ENCODE results near the gene TUBB2B. TPM values are rescaled to one million over a fixed set of nuclear protein-coding genes. Genes with fewer than 3 reads are reported as not detected.
"Not testable (repeated sequence)": the region's sequence is repeated elsewhere in the genome, so short reads cannot be mapped to it uniquely, and the experiment has no call there.

The TUBB2B gene
- total RNA-seq, 1 donor, result 2.9 TPM

GRCh38 chr6:3195695-3196497 lies 31.6 kb downstream of the TUBB2B start:
- H3K4me3 ChIP-seq (ENCODE audit: low read depth, low read length), result no peak overlapping the region
- no peak for TF ChIP-seq CTCF (IDR thresholded peaks at IDR 0.05; ENCODE audit: insufficient read depth, low read length)
- peak; percentile 35 for DNase-seq (ENCODE audit: low read depth)

GRCh38 chr6:3195420-3195694 lies 32.1 kb downstream of the TUBB2B start:
- no peak for DNase-seq (ENCODE audit: low read depth)
- TF ChIP-seq CTCF (IDR thresholded peaks at IDR 0.05; ENCODE audit: insufficient read depth, low read length), result no peak
- no peak overlapping the region for H3K4me3 ChIP-seq (ENCODE audit: low read depth, low read length)

GRCh38 chr6:3194535-3195419 lies 32.7 kb downstream of the TUBB2B start:
- peak; percentile 45 for DNase-seq (ENCODE audit: low read depth)
- TF ChIP-seq CTCF (IDR thresholded peaks at IDR 0.05; ENCODE audit: insufficient read depth, low read length), result no peak
- H3K4me3 ChIP-seq (ENCODE audit: low read depth, low read length), result no peak overlapping the region

- no peak for TF ChIP-seq CTCF (IDR thresholded peaks at IDR 0.05; ENCODE audit: insufficient read depth, low read length)
- DNase-seq (ENCODE audit: low read depth), result no peak
- no peak overlapping the region for H3K4me3 ChIP-seq (ENCODE audit: low read depth, low read length)
Measured at GRCh38 chr6:3193102-3193849, 34.2 kb downstream of the TUBB2B start.

GRCh38 chr6:3190779-3191178 lies 36.7 kb downstream of the TUBB2B start:
- no peak overlapping the region for H3K4me3 ChIP-seq (ENCODE audit: low read depth, low read length)
- no peak for TF ChIP-seq CTCF (IDR thresholded peaks at IDR 0.05; ENCODE audit: insufficient read depth, low read length)
- DNase-seq (ENCODE audit: low read depth), result no peak

GRCh38 chr6:3190056-3190455 lies 37.4 kb downstream of the TUBB2B start:
- no peak for DNase-seq (ENCODE audit: low read depth)
- no peak for TF ChIP-seq CTCF (IDR thresholded peaks at IDR 0.05; ENCODE audit: insufficient read depth, low read length)
- H3K4me3 ChIP-seq (ENCODE audit: low read depth, low read length), result no peak overlapping the region

- not testable (repeated sequence) for H3K4me3 ChIP-seq (ENCODE audit: low read depth, low read length); DNase-seq (ENCODE audit: low read depth)
Measured at GRCh38 chr6:3189192-3189591, 38.3 kb downstream of the TUBB2B start.

Measured in fibroblast of the aortic adventitia (primary cell).